HL-60 (cell line): ENCODE results near the gene UTS2B.

ENCODE experiments used
- CTCF ChIP-seq: IDR thresholded peaks from one replicate; pipeline ENCODE4 v1.5.1; 2011; ENCODE audit warnings: low read length, control low read depth, inconsistent platforms; ENCODE audit not compliant: insufficient read depth
- GABPA ChIP-seq: IDR thresholded peaks from 2 replicates; pipeline ENCODE4 v1.6.1; 2012; ENCODE audit warnings: low read depth
- REST ChIP-seq: IDR thresholded peaks from 2 replicates; pipeline ENCODE4 v1.6.1; 2012; ENCODE audit warnings: low read depth; ENCODE audit not compliant: insufficient replicate concordance

GRCh38 chr3:191259486-191259885 is 70.8 kb downstream of the UTS2B start:
- TF ChIP-seq CTCF: no peak
- TF ChIP-seq GABPA: no peak
- no peak for TF ChIP-seq REST
